Endothelial cell of umbilical vein (primary cell): Measurements from ENCODE around the gene RTKN2. TPM values are rescaled to one million over a fixed set of nuclear protein-coding genes. Genes with fewer than 3 reads are reported as not detected.

Experiments
- BruUV-seq: library from RNA; stranded (reverse); fragments of 400-500 nt; replicated peaks from 2 replicates; lab custom pipeline; 2021; lab: Mats Ljungman, UMichigan
- CTCF ChIA-PET: fragments of 300-600, 350-600 bp; sonication (Branson Sonifier 250); formaldehyde crosslinking; loops from one replicate; lab custom pipeline; 2021; ENCODE audit warnings: antibody characterized with exemption, inconsistent platforms; lab: Charles Lee
- POLR2A ChIA-PET: fragments of 300-600, 350-600 bp; sonication (Branson Sonifier 250); formaldehyde crosslinking; loops from one replicate; lab custom pipeline; 2021; ENCODE audit warnings: antibody characterized with exemption, inconsistent platforms; lab: Charles Lee
- DNase-seq: peaks from one replicate; pipeline ENCODE4 v3.0.0-alpha.2; 2011; ENCODE audit warnings: low read depth, low spot score
- FAIRE-seq: peaks from 2 replicates; lab custom pipeline; 2011; peaks lifted over from hg19 to GRCh38; lab: Jason Lieb, UNC
- H2AFZ ChIP-seq: 2 replicates; pipeline ENCODE4 v1.6.0; 2012; ENCODE audit warnings: low read depth, low read length, control low read depth, inconsistent platforms
- H3K27ac ChIP-seq: 2 replicates; pipeline ENCODE4 v1.5.1; 2011; ENCODE audit warnings: low read depth, mild to moderate bottlenecking, control low read depth, low read length, moderate library complexity; ENCODE audit not compliant: insufficient read depth
- H3K27me3 ChIP-seq, 2 experiments: 2 replicates each; pipeline versions ENCODE4 v1.6.0 to v1.6.1; 2011; ENCODE audit warnings: low read length in 2 of 2, mixed read lengths in 1 of 2; ENCODE audit not compliant: control insufficient read depth in 2 of 2, insufficient read depth in 2 of 2
- H3K36me3 ChIP-seq, 2 experiments: 2 replicates in 1 of 2; 3 replicates in 1 of 2; pipeline ENCODE4 v1.5.1; 2011; ENCODE audit warnings: low read length in 2 of 2, mild to moderate bottlenecking in 1 of 2, moderate library complexity in 1 of 2; ENCODE audit not compliant: control insufficient read depth in 2 of 2, insufficient read depth in 2 of 2; ENCODE audit errors: extremely low read depth in 1 of 2
- H3K4me1 ChIP-seq: 3 replicates; pipeline ENCODE4 v1.5.1; 2011; ENCODE audit warnings: mild to moderate bottlenecking, low read length; ENCODE audit not compliant: control insufficient read depth, insufficient read depth; ENCODE audit errors: extremely low read depth
- H3K4me2 ChIP-seq: 2 replicates; pipeline ENCODE4 v1.6.1; 2011; ENCODE audit warnings: low read length, control low read depth, mixed read lengths; ENCODE audit not compliant: insufficient read depth
- H3K4me3 ChIP-seq, 3 experiments: fragments of 200-600 bp in 1 of 3; sonication (generic), shearing (Covaris generic) in 1 of 3; replicated peaks in 1 of 3; 2 replicates each; pipeline ENCODE4 v1.5.1; 2011 to 2016; ENCODE audit warnings: control low read depth in 3 of 3, low read length in 3 of 3, mild to moderate bottlenecking in 2 of 3, inconsistent platforms in 1 of 3, low read depth in 1 of 3, moderate library complexity in 1 of 3; ENCODE audit not compliant: insufficient read depth in 1 of 3
- H3K79me2 ChIP-seq: 2 replicates; pipeline ENCODE4 v1.6.0; 2012; ENCODE audit warnings: low read length, inconsistent platforms; ENCODE audit not compliant: control insufficient read depth, insufficient read depth
- H3K9ac ChIP-seq: replicated peaks from 2 replicates; pipeline ENCODE3; 2011; ENCODE audit warnings: low read length, control low read depth; ENCODE audit not compliant: insufficient read depth; ENCODE audit errors: extremely low read depth
- H3K9me1 ChIP-seq: replicated peaks from 3 replicates; pipeline ENCODE4 v1.6.0; 2011; ENCODE audit warnings: mild to moderate bottlenecking, low read length; ENCODE audit not compliant: control insufficient read depth, insufficient read depth; ENCODE audit errors: extremely low read depth
- H3K9me3 ChIP-seq: replicated peaks from 2 replicates; pipeline ENCODE4 v1.5.1; 2012; ENCODE audit warnings: low read length, inconsistent platforms; ENCODE audit not compliant: control insufficient read depth, insufficient read depth
- H4K20me1 ChIP-seq: replicated peaks from 2 replicates; pipeline ENCODE3; 2011; ENCODE audit warnings: mild to moderate bottlenecking, low read length; ENCODE audit not compliant: control insufficient read depth, insufficient read depth; ENCODE audit errors: extremely low read depth
- CTCF ChIP-seq, 2 donors: IDR thresholded peaks; 1 replicate in 1 of 2; 2 replicates in 1 of 2; pipeline ENCODE4 v1.5.1; 2011; ENCODE audit warnings: low read length in 2 of 2, mild to moderate bottlenecking in 2 of 2, moderate library complexity in 2 of 2, control low read depth in 1 of 2, inconsistent platforms in 1 of 2, low read depth in 1 of 2; ENCODE audit not compliant: insufficient read depth in 1 of 2; ENCODE audit errors: extremely low read depth in 1 of 2
- EZH2 ChIP-seq: IDR thresholded peaks from 2 replicates; pipeline ENCODE4 v1.6.1; 2012; ENCODE audit warnings: borderline replicate concordance, low read depth, mild to moderate bottlenecking, moderate library complexity, low read length, inconsistent platforms; ENCODE audit not compliant: severe bottlenecking
- FOS ChIP-seq: IDR thresholded peaks from 2 replicates; pipeline ENCODE4 v1.6.1; 2011; ENCODE audit warnings: mild to moderate bottlenecking, low read length, moderate library complexity, borderline replicate concordance; ENCODE audit not compliant: insufficient read depth
- GATA2 ChIP-seq: IDR thresholded peaks from 2 replicates; pipeline ENCODE4 v1.7.0; 2011; ENCODE audit warnings: low read depth, mild to moderate bottlenecking, moderate library complexity, mixed read lengths, low read length; ENCODE audit not compliant: insufficient read length, insufficient read depth
- JUN ChIP-seq: IDR thresholded peaks from 2 replicates; pipeline ENCODE4 v1.6.1; 2011; ENCODE audit warnings: borderline replicate concordance, low read depth; ENCODE audit not compliant: insufficient read length, insufficient read depth
- MAX ChIP-seq: IDR thresholded peaks from 2 replicates; pipeline ENCODE4 v1.6.1; 2011; ENCODE audit not compliant: insufficient read depth, insufficient read length
- MYC ChIP-seq: IDR thresholded peaks from one replicate; pipeline ENCODE4 v1.6.1; 2011; ENCODE audit warnings: mild to moderate bottlenecking, low read depth, low read length
- POLR2A ChIP-seq: IDR thresholded peaks from 2 replicates; pipeline ENCODE4 v1.6.1; 2012; ENCODE audit warnings: low read depth, mild to moderate bottlenecking, control low read depth, low read length
- POLR2AphosphoS5 ChIP-seq: IDR thresholded peaks from 2 replicates; pipeline ENCODE4 v1.6.1; 2012; ENCODE audit warnings: low read depth, mild to moderate bottlenecking, control low read depth, low read length, moderate library complexity; ENCODE audit not compliant: insufficient read depth
- dilution Hi-C: fragments of 300-500 bp; cut with MboI; formaldehyde crosslinking; loops from one replicate; pipeline ENCODE4 v1.15.0; 2019; ENCODE audit warnings: low sequenced_read_pairs; ENCODE audit not compliant: extremely low pct_ligation_motif_present
- intact Hi-C: fragments of 100-400 bp; cut with micrococcal nuclease; formaldehyde crosslinking; loops from one replicate; pipeline ENCODE4 v1.10.0; 2022
- polyA plus RNA-seq, 4 experiments: library from polyadenylated mRNA; depleted of rRNA in 3 of 4; stranded (reverse) in 3 of 4; unstranded in 1 of 4; fragments of >200 nt; gene quantifications; 2 replicates each; pipeline versions ENCODE4 v1.2.1 to v1.2.3, GENCODE V29; 2011 to 2012; ENCODE audit warnings: missing spikeins in 1 of 4
- total RNA-seq: library from RNA; stranded (reverse); gene quantifications from 2 replicates; pipeline ENCODE4 v1.2.3, GENCODE V29; 2021

RTKN2 gene
- total and polyA plus RNA-seq, 2 donors (not counting 3 experiments of a cell fraction or from before 2014, with no cell fraction given) = 0.65 to 4.8 TPM

GRCh38 chr10:62178568-62178967 is 90.1 kb downstream of the RTKN2 start:
- CTCF ChIA-PET = interaction anchor here (1.2 kb wide), 1 partner anchor 140 kb away, joined by 3 read pairs; no protein-coding TSS in a partner anchor
- no TSS peak for BruUV-seq
- no peak for DNase-seq

More at GRCh38 chr10:62178568-62178967, 90.1 kb downstream of the RTKN2 start:
- POLR2A ChIA-PET = no interaction called here
- Histone ChIP-seq H3K79me2 (no peaks in the 10 kb centered on the region), H3K4me2 (no peak overlapping the region), H3K36me3 (no peaks in the 10 kb centered on the region), H3K9me1 (no peaks in the 10 kb centered on the region), H3K27ac (no peak overlapping the region), H3K4me1 (no peaks in the 10 kb centered on the region), H2AFZ (no peak overlapping the region), H3K9me3 (no peaks in the 10 kb centered on the region), H3K9ac (no peak overlapping the region), H4K20me1 (no peaks in the 10 kb centered on the region), H3K27me3 (no peaks in the 10 kb centered on the region), H3K4me3 (no peak overlapping the region)
- no peak for TF ChIP-seq POLR2A
- TF ChIP-seq FOS = no peak
- no peak for TF ChIP-seq MYC
- TF ChIP-seq MAX = no peak
- no peak for TF ChIP-seq CTCF (IDR thresholded peaks at IDR 0.05; ENCODE audit: extremely low read depth in 1 of 2, insufficient read depth in 1 of 2, low read depth in 1 of 2, low read length in 2 of 2)
- no peak for TF ChIP-seq GATA2
- no peak for TF ChIP-seq POLR2AphosphoS5
- no peak for TF ChIP-seq EZH2
- no peak for TF ChIP-seq JUN
- intact Hi-C loops = no loop called here
- dilution Hi-C loops = no loop called here
- FAIRE-seq = no peak
